ENCODE measurements around the gene THSD7B.
"Not testable (repeated sequence)": the region's sequence is repeated elsewhere in the genome, so short reads cannot be mapped to it uniquely, and the experiment has no call there.

Gene THSD7B

DNA sequence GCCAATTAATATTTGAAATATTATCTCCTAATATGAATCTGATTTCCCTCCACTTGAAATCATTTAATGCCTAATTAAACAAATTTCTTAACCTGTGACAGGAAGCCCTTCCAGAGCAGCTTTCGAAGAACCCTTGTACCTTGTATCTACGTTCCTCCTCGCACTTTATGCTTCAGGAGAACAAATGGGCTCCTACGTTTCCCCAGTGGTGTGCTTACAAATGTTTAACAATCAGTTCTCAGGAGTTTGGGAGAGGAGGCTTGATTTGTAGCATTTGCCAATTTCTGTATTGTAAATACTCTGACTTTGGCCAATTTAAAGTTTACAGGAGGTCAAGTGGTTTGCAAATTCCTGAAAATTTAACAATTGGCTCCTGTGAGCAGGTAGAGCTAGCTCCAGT lies 327.8 kb downstream of the THSD7B start:
- Histone ChIP-seq H3K9me3 (replicated peaks in 1 of 2; ENCODE audit: control insufficient read depth in 2 of 2, insufficient read depth in 1 of 2, low read depth in 1 of 2, low read length in 2 of 2) (no peaks in the 10 kb centered on the region), H3K4me2 (ENCODE audit: insufficient read depth, low read length, poor library complexity, severe bottlenecking) (no peak overlapping the region), H3K27me3 (ENCODE audit: control insufficient read depth in 3 of 3, insufficient read depth in 3 of 3, low read depth in 1 of 3, low read length in 3 of 3) (no peaks in the 10 kb centered on the region), H2BK5ac (ENCODE audit: low read length) (no peak overlapping the region), H4K8ac (ENCODE audit: low read depth, low read length) (no peak overlapping the region), H2BK15ac (ENCODE audit: low read length) (no peak overlapping the region), H3K18ac (ENCODE audit: low read length) (no peak overlapping the region), H4K91ac (ENCODE audit: low read depth, low read length, poor library complexity) (no peak overlapping the region), H3K27ac (replicated peaks; ENCODE audit: low read length) (no peak overlapping the region), H3K36me3 (replicated peaks in 1 of 2; ENCODE audit: control insufficient read depth in 2 of 2, insufficient read depth in 2 of 2, low read length in 2 of 2) (no peaks in the 10 kb centered on the region), H3K23ac (ENCODE audit: low read depth, low read length, poor library complexity) (no peak overlapping the region), H3K9ac (ENCODE audit: low read depth, low read length, poor library complexity) (no peak overlapping the region), H3K4me1 (ENCODE audit: control insufficient read depth in 2 of 2, insufficient read depth in 1 of 2, low read depth in 1 of 2, low read length in 2 of 2) (no peaks in the 10 kb centered on the region), H3K4me3 (ENCODE audit: low read length in 2 of 2) (no peak overlapping the region), H2AK5ac (ENCODE audit: low read depth, low read length) (no peak overlapping the region), H2BK120ac (ENCODE audit: low read depth, low read length) (no peak overlapping the region), H3K4ac (ENCODE audit: low read length) (no peak overlapping the region), H2BK12ac (ENCODE audit: low read length) (no peak overlapping the region), H3K79me1 (ENCODE audit: low read depth, low read length) (no peaks in the 10 kb centered on the region), H2AFZ (ENCODE audit: low read length) (no peak overlapping the region), H3K14ac (ENCODE audit: low read length) (no peak overlapping the region)
- no peak for DNase-seq (ENCODE audit: low spot score)
- WGBS, 2 donors (ENCODE audit: extremely low coverage in 2 of 2, insufficient read length in 2 of 2, insufficient replicate concordance in 1 of 2): no CpG with 5 or more reads among the region's 4 CpGs

DNA sequence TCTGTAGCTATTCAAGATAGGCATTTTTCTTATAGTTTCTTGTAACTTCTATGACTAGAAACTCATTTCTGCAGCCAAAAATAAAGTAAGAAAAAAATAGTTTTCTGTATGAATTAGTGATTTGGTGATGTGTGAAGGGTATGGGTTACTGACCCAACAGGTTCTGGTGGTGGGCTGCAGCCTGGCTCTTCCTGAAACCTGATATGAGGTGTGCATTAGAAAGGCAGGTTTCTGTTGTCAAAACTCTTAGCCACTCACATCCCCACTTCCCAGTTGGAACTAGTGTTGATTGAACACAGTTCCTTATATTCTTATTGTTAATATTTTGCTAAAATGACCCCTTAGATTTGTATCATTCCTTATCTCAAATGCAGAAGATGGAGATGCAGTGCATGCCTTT lies 330.8 kb downstream of the THSD7B start:
- Histone ChIP-seq H3K4me1 (ENCODE audit: control insufficient read depth in 2 of 2, insufficient read depth in 1 of 2, low read depth in 1 of 2, low read length in 2 of 2) (no peaks in the 10 kb centered on the region), H3K79me1 (ENCODE audit: low read depth, low read length) (no peaks in the 10 kb centered on the region), H3K14ac (ENCODE audit: low read length) (no peak overlapping the region), H3K18ac (ENCODE audit: low read length) (no peak overlapping the region), H3K23ac (ENCODE audit: low read depth, low read length, poor library complexity) (no peak overlapping the region), H2BK15ac (ENCODE audit: low read length) (no peak overlapping the region), H3K27me3 (ENCODE audit: control insufficient read depth in 3 of 3, insufficient read depth in 3 of 3, low read depth in 1 of 3, low read length in 3 of 3) (no peaks in the 10 kb centered on the region), H3K9me3 (replicated peaks in 1 of 2; ENCODE audit: control insufficient read depth in 2 of 2, insufficient read depth in 1 of 2, low read depth in 1 of 2, low read length in 2 of 2) (no peaks in the 10 kb centered on the region), H3K4me2 (ENCODE audit: insufficient read depth, low read length, poor library complexity, severe bottlenecking) (no peak overlapping the region), H4K8ac (ENCODE audit: low read depth, low read length) (no peak overlapping the region), H2BK12ac (ENCODE audit: low read length) (no peak overlapping the region), H3K36me3 (replicated peaks in 1 of 2; ENCODE audit: control insufficient read depth in 2 of 2, insufficient read depth in 2 of 2, low read length in 2 of 2) (no peaks in the 10 kb centered on the region), H3K27ac (replicated peaks; ENCODE audit: low read length) (no peak overlapping the region), H2AK5ac (ENCODE audit: low read depth, low read length) (no peak overlapping the region), H2AFZ (ENCODE audit: low read length) (no peak overlapping the region), H3K4ac (ENCODE audit: low read length) (no peak overlapping the region), H2BK5ac (ENCODE audit: low read length) (no peak overlapping the region), H2BK120ac (ENCODE audit: low read depth, low read length) (no peak overlapping the region), H4K91ac (ENCODE audit: low read depth, low read length, poor library complexity) (no peak overlapping the region), H3K9ac (ENCODE audit: low read depth, low read length, poor library complexity) (no peak overlapping the region), H3K4me3 (ENCODE audit: low read length in 2 of 2) (no peak overlapping the region)
- DNase-seq (ENCODE audit: low spot score): no peak

DNA sequence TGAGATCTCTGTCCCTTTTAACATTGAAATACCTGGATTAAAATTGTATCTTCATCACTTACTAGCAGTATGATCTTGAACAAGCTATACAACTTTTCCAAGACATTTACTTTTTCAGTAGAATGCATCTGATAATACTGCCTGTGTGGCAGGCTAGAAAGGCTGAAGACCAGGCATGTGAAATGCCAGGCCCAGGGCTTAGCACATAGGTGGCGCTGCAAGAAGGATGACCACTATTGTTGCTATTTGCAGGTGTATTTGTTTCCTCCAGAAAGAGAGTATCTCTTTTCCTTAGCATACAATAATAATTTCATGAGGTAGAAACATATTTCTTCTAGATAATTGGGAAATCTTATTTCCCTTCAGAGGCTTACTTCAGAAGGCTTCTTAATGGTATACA lies 331.3 kb downstream of the THSD7B start:
- H3K14ac ChIP-seq (ENCODE audit: low read length): no peak overlapping the region
- H3K9ac ChIP-seq (ENCODE audit: low read depth, low read length, poor library complexity): no peak overlapping the region
- H4K8ac ChIP-seq (ENCODE audit: low read depth, low read length): no peak overlapping the region
- H2BK12ac ChIP-seq (ENCODE audit: low read length): no peak overlapping the region
- no peaks in the 10 kb centered on the region for H3K36me3 ChIP-seq (replicated peaks in 1 of 2; ENCODE audit: control insufficient read depth in 2 of 2, insufficient read depth in 2 of 2, low read length in 2 of 2)
- H4K91ac ChIP-seq (ENCODE audit: low read depth, low read length, poor library complexity): no peak overlapping the region
- H3K4me1 ChIP-seq (ENCODE audit: control insufficient read depth in 2 of 2, insufficient read depth in 1 of 2, low read depth in 1 of 2, low read length in 2 of 2): no peaks in the 10 kb centered on the region
- no peaks in the 10 kb centered on the region for H3K27me3 ChIP-seq (ENCODE audit: control insufficient read depth in 3 of 3, insufficient read depth in 3 of 3, low read depth in 1 of 3, low read length in 3 of 3)
- WGBS, 2 donors (ENCODE audit: extremely low coverage in 2 of 2, insufficient read length in 2 of 2, insufficient replicate concordance in 1 of 2): no CpG with 5 or more reads among the region's 1 CpG
- no peak overlapping the region for H2BK120ac ChIP-seq (ENCODE audit: low read depth, low read length)
- no peak overlapping the region for H3K4ac ChIP-seq (ENCODE audit: low read length)
- no peak overlapping the region for H3K4me3 ChIP-seq (ENCODE audit: low read length in 2 of 2)
- H2AK5ac ChIP-seq (ENCODE audit: low read depth, low read length): no peak overlapping the region
- H3K18ac ChIP-seq (ENCODE audit: low read length): no peak overlapping the region
- H2BK5ac ChIP-seq (ENCODE audit: low read length): no peak overlapping the region
- H2AFZ ChIP-seq (ENCODE audit: low read length): no peak overlapping the region
- H3K9me3 ChIP-seq (replicated peaks in 1 of 2; ENCODE audit: control insufficient read depth in 2 of 2, insufficient read depth in 1 of 2, low read depth in 1 of 2, low read length in 2 of 2): no peaks in the 10 kb centered on the region
- no peak overlapping the region for H3K27ac ChIP-seq (replicated peaks; ENCODE audit: low read length)
- no peak overlapping the region for H2BK15ac ChIP-seq (ENCODE audit: low read length)
- H3K4me2 ChIP-seq (ENCODE audit: insufficient read depth, low read length, poor library complexity, severe bottlenecking): no peak overlapping the region
- no peaks in the 10 kb centered on the region for H3K79me1 ChIP-seq (ENCODE audit: low read depth, low read length)
- no peak for DNase-seq (ENCODE audit: low spot score)
- H3K23ac ChIP-seq (ENCODE audit: low read depth, low read length, poor library complexity): no peak overlapping the region

DNA sequence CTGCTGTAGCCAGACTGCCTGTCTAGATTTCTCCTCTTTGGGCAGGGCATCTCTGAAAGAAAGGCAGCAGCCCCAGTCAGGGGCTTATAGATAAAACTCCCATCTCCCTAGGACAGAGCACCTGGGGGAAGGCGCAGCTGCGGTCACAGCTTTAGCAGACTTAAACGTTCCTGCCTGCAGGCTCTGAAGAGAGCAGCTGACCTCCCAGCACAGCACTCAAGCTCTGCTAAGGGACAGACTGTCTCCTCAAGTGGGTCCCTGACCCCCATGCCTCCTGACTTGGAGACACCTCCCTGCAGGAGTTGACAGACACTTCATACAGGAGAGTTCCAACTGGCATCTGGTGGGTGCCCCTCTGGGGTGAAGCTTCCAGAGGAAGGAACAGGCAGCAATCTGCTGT lies 336.5 kb downstream of the THSD7B start:
- not testable (repeated sequence) for H2AFZ ChIP-seq (ENCODE audit: low read length); H3K9me3 ChIP-seq (replicated peaks in 1 of 2; ENCODE audit: control insufficient read depth in 2 of 2, insufficient read depth in 1 of 2, low read depth in 1 of 2, low read length in 2 of 2); H4K91ac ChIP-seq (ENCODE audit: low read depth, low read length, poor library complexity); H2AK5ac ChIP-seq (ENCODE audit: low read depth, low read length); H4K8ac ChIP-seq (ENCODE audit: low read depth, low read length); H2BK120ac ChIP-seq (ENCODE audit: low read depth, low read length); H2BK12ac ChIP-seq (ENCODE audit: low read length); H3K9ac ChIP-seq (ENCODE audit: low read depth, low read length, poor library complexity); H3K4ac ChIP-seq (ENCODE audit: low read length); H3K27me3 ChIP-seq (ENCODE audit: control insufficient read depth in 3 of 3, insufficient read depth in 3 of 3, low read depth in 1 of 3, low read length in 3 of 3); H3K14ac ChIP-seq (ENCODE audit: low read length); H2BK5ac ChIP-seq (ENCODE audit: low read length); H2BK15ac ChIP-seq (ENCODE audit: low read length); H3K23ac ChIP-seq (ENCODE audit: low read depth, low read length, poor library complexity); H3K4me1 ChIP-seq (ENCODE audit: control insufficient read depth in 2 of 2, insufficient read depth in 1 of 2, low read depth in 1 of 2, low read length in 2 of 2); H3K27ac ChIP-seq (replicated peaks; ENCODE audit: low read length); H3K36me3 ChIP-seq (replicated peaks in 1 of 2; ENCODE audit: control insufficient read depth in 2 of 2, insufficient read depth in 2 of 2, low read length in 2 of 2); DNase-seq (ENCODE audit: low spot score); H3K79me1 ChIP-seq (ENCODE audit: low read depth, low read length); H3K18ac ChIP-seq (ENCODE audit: low read length); H3K4me3 ChIP-seq (ENCODE audit: low read length in 2 of 2); H3K4me2 ChIP-seq (ENCODE audit: insufficient read depth, low read length, poor library complexity, severe bottlenecking)
- WGBS, 2 donors (ENCODE audit: extremely low coverage in 2 of 2, insufficient read length in 2 of 2, insufficient replicate concordance in 1 of 2): no CpG with 5 or more reads among the region's 3 CpGs
